GM10248 (cell line): ENCODE measurements around the gene PRKAR1B.

Experiments used
- CTCF ChIA-PET: fragments of 300-600 bp; sonication (Branson Sonifier 250); formaldehyde crosslinking; extraction: SDS; loops from one replicate; lab custom pipeline; 2021; ENCODE audit warnings: antibody characterized with exemption; lab: Yijun Ruan, JAX
- POLR2A ChIA-PET: fragments of 350-650 bp; sonication (Branson Sonifier 250); formaldehyde crosslinking; extraction: SDS; loops from one replicate; lab custom pipeline; 2020; ENCODE audit warnings: antibody characterized with exemption; lab: Yijun Ruan, JAX
- DNase-seq: peaks from one replicate; pipeline ENCODE4 v3.0.0; 2012; ENCODE audit errors: extremely low spot score
- CTCF ChIP-seq: IDR thresholded peaks from 2 replicates; pipeline ENCODE4 v1.5.1; 2012; ENCODE audit warnings: mild to moderate bottlenecking, low read depth; ENCODE audit errors: extremely low read depth, missing control alignments, control extremely low read depth

PRKAR1B gene

GRCh38 chr7:727104-727805, at the start of gene PRKAR1B:
Gene PRKAR1B, minus strand, starts transcription at chr7:727281. Its CDS starts 15,776 bp downstream, at chr7:711505.
- POLR2A ChIA-PET = interaction anchor here (0.6 kb wide), 1 partner anchor 93 kb away, joined by 3 read pairs; no protein-coding TSS in a partner anchor
- no peak for TF ChIP-seq CTCF
- DNase-seq = peak; percentile 75
- CTCF ChIA-PET = interaction anchor here (1.0 kb wide), 1 partner anchor 53 kb away, joined by 3 read pairs; no protein-coding TSS in a partner anchor

- ChIA-PET POLR2A (no interaction called here), CTCF (interaction anchor here (0.9 to 2.1 kb wide), 4 partner anchors 14 to 455 kb away, joined by 3 to 4 read pairs (median 4); no protein-coding TSS in a partner anchor)
- TF ChIP-seq CTCF = no peak
- no peak for DNase-seq
Observed at GRCh38 chr7:776381-776780, 49.3 kb upstream of the PRKAR1B start.

- peak; percentile 83 for TF ChIP-seq CTCF
- POLR2A ChIA-PET = no interaction called here
- peak; percentile 81 for DNase-seq
- CTCF ChIA-PET = interaction anchor here (0.6 to 2.3 kb wide), 8 partner anchors 10 to 456 kb away, joined by 3 to 8 read pairs (median 4); no protein-coding TSS in a partner anchor
Observed at GRCh38 chr7:774161-775109, 47.4 kb upstream of the PRKAR1B start.

- no peak for DNase-seq
- no peak for TF ChIP-seq CTCF
- CTCF ChIA-PET = interaction anchor here (0.6 to 2.3 kb wide), 8 partner anchors 9 to 455 kb away, joined by 3 to 8 read pairs (median 4); no protein-coding TSS in a partner anchor
- POLR2A ChIA-PET = no interaction called here
Observed at GRCh38 chr7:773622-773915, 46.5 kb upstream of the PRKAR1B start.

GRCh38 chr7:772861-773621, 46.0 kb upstream of the PRKAR1B start:
- no peak for DNase-seq
- no peak for TF ChIP-seq CTCF
- ChIA-PET POLR2A (no interaction called here), CTCF (interaction anchor here (0.6 to 2.3 kb wide), 8 partner anchors 8 to 455 kb away, joined by 3 to 8 read pairs (median 4); no protein-coding TSS in a partner anchor)
